Skeletal muscle cell (primary cell): ENCODE measurements around the gene NME3.
"Not testable (repeated sequence)": the region's sequence is repeated elsewhere in the genome, so short reads cannot be mapped to it uniquely, and the experiment has no call there.

ENCODE experiments used
- DNase-seq: peaks from one replicate; pipeline ENCODE4 v3.0.0-alpha.2; 2010; ENCODE audit warnings: low read depth
- H3K4me3 ChIP-seq: 2 replicates; pipeline ENCODE4 v1.5.1; 2011; ENCODE audit warnings: low read depth, mild to moderate bottlenecking, control low read depth, low read length, moderate library complexity

NME3 gene

DNA sequence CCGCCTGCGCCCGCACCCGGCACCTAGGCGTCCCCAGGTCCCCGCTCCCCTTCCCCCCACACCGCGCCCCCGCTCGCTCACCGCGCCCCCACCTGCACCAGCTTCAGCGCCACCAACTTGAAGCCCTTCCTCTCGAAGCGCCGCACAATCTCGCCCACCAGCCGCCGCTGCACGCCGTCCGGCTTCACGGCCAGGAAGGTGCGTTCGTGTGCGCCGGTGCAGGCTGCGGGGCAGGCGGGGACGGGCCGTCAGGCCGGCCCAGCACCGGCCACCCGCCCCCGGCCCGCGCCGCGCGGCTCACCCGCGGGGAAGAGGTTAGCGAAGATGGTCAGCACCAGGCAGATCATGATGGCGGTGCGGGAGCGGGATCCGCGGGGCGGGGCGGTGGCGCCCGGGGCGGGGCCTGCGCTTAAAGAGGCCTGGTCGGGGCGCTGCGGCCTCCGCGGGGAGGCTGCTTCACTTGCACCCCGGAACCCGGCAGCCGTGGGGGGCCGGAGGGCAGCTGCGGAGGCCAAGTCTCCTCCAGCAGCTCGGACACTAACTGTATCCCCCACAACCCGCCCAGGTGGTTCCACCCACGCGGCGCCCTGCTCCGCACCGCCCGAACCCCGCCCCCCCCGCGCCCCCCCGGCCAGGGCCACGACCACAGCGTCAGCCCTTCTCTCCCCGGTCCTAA lies at the start of gene NME3:
Gene NME3 (minus strand): TSS at position 356 of the 676 bp plus-strand sequence. CDS start 9 bp downstream, at position 347.
- no peak for DNase-seq
- peak within 1 kb of the TSS; percentile 78 for H3K4me3 ChIP-seq

DNA sequence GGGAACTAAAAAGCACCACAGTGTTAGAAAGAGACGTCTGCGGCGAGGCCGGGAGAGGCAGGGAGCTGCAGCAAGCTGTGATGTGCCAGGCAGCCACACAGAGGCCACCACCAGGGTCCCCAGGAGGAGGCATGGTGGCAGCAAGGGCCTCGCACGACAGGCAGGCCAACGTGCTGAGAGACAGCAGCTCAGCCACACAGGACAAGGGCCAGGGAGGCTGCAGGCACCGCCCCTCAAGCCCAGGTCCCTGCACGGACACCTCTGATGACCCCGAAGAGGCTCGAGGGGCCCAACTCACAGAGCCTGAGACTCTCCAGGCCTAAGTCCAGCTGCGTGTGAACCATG lies 49.6 kb upstream of the NME3 start:
- DNase-seq, result no peak
- no peak overlapping the region for H3K4me3 ChIP-seq

DNA sequence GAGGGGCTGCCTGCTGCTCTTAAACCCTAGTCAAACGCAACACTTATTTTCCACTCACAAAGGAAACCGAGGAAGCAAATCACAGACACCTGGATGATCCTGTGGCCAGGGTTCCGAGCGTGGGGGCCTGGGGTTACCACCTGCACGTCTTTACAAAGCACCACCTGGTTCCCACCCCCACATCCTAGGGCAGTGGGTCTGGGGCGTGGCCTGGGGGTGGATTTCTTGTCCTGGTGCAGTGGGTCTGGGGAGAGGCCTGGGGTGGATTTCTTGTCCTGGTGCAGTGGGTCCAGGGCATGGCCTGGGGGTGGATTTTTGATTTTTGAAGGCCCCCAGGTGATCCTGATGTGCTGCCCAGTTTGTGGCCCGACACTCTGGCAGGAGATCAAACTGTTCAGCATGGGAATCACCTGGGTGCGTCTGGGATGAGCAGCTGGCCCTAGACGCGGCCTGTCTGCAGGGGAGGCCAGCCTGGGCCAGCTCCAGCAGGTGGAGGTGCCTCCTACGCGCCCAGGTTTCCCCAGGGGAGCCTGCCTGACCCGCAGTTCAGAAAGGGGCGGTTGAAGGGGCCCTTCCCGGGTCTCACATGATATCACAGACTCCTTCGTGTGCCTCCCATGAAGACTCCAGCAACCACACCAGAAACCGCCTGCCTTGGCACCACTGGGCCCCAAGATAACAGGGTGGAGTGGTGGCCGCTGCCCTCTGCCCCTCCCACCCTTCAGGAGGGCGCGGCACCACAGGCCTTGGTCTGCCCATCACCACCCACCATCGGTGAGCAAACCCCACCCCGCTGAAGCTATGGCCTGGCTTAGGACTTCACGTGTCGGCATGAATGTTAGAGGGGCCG lies 49.0 kb upstream of the NME3 start:
- H3K4me3 ChIP-seq, result no peak overlapping the region
- DNase-seq, result no peak

DNA sequence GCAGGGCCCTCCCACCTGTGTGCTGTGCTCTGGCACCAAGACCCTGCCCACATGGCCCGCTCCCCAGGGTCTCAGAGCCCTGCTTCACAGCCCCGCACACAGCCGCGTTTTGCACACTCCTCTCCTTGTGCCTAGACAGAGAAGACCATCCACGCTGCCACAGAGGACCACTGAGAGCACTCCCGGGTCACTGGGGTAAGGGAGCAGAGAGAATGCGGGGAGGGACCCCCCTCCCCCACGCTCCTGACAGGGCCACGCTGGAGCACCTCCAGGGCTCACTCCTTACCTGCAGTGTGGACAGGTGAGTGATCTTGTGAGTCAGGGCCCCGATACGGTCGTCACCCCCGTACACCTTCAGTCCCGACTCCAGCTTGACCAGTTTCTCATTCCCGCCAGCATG lies 48.3 kb upstream of the NME3 start:
- DNase-seq, result no peak
- no peak overlapping the region for H3K4me3 ChIP-seq

DNA sequence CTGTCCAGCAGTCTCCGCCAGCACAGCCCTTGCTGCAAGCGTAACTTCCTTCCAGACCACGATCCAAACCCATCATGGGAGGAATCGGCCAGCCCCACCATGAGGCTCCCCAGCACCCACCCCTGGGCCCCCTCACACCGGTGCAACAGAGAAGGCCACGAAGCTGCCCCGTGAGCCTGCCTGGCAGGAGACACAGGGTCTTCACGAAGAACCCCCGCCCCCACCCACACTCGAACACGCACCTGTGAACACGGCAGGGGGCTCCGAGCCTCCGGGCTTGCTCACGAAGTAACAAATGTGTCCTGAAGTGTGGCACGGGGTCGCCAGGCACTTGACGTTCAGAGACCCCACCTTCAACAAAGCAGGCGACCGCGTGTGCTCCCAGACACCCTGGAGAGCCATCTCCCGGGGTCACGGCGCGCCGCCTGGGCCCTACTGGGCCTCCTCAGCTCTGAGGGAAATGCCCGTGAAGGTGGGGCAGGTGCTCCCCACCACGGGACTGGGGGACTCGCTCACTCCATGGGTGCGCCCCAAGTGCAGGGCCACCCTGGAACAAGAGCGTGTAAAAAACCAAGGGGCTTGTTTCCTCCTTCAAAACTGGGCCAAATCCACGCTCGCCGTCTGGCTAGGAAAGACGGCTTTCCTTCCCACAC lies 47.7 kb upstream of the NME3 start:
- no peak for DNase-seq
- H3K4me3 ChIP-seq, result no peak overlapping the region

DNA sequence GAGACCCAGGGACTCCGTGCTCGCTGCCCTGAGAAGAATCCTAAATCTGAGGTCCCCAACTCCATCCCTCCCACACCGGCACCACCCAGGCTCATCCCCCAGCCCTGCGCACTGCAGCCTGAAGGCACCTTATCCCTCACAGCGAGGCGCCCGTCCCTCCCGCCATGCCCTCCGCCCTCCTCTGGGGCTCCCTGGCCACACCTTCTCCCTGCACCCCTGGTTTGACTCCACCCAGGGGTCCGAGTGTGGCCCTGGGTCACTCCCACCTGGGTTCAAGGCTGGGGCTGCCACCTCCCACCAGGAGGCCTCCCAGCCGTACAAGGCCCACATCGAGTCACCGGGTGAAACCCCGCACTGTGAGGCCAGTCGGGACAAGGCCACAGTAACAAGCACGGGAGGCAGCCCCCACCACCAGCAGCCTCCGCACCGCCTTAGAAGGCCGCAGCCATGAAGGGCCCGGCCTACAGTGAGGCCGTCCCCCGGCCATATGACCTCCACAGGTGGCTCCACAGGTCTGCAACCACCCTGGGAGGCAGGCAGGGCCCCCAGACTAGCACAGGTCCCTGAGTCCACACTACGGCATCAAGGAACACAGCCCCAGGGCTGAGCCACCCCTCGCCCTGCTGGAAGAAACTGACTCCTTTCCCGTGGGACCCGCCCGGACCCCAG lies 47.0 kb upstream of the NME3 start:
- no peak overlapping the region for H3K4me3 ChIP-seq

DNA sequence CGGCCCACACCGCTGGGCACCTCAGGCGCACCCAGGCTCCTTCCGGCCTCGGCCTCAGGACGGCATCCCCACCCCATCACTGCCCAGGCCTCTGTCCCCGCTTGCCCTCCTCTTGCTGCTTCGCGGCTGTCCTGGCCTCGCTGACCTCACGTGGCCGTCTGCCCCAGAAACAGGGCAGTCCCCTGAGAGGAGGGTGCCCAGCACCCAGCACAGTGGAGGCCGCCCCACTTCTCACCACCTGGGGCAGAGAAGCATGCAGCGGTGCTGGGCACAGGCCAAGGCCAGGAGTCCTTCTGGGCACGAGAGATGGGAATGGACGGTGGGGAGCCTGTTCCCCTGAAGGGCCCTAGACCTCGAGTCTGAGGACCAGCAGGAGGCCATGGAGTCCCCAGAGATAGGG lies 46.4 kb upstream of the NME3 start:
- DNase-seq, result no peak
- H3K4me3 ChIP-seq, result no peak overlapping the region

More for the DNA sequence above, 47.0 kb upstream of the NME3 start:
- no peak for DNase-seq

DNA sequence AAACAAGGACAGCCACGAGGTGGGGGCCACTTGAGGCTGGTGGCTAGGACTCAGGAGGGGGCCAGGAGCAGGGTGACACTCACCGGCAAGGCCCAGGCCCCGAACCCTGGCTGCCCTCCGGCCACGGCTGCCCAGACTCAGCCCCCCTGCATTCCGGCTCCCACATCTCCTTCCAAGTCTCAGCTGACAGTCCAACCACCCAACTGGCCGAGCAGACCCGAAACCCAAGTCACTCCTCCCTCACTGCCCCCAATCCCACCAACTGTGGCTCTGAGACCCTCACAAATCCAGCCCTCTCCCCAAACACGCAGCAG lies 45.9 kb upstream of the NME3 start:
- no peak overlapping the region for H3K4me3 ChIP-seq

DNA sequence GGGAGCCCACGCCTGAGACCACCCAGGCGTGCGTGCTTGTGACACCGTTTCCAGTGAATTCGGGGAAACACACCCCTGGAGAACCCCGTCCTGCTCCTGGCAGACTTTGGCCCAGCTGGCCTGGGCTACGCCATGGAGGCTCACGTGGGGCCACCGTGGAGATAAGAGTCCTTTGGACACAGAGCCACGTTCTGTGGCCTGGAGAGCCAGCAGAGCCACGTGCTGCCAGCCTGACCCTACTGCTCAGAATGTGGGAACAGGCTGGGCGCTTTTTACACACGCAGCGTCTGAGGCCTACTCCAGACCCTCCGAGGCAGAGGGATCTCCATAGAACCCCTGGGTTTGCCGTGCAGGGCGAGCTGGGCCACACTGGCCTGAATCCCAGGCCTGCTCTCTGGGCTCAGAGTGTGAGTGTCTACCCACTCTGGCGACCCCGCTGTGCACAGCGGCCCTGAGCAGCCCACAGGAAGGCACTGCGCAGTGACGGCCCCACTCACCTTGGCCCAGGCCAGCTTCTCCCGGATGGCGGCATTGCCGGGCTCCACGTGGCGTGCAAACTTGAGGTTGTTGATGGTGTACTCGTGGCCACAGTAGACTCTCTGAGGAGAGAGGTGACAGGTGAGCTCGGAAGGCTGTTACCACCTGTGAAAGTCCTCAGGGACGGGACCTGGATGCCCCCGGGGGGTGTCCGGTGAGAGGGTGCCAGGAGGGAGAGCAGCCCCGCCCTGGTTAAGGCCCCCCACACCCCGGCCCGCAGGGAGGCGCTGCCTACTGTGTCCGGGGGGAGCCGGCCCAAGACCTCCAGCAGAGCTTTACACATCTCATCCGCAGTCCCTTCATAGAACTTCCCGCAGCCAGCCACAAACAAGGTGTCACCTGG lies 45.3 kb upstream of the NME3 start:
- no peak for DNase-seq
- H3K4me3 ChIP-seq, result no peak overlapping the region

More for the DNA sequence above, 45.9 kb upstream of the NME3 start:
- no peak for DNase-seq

DNA sequence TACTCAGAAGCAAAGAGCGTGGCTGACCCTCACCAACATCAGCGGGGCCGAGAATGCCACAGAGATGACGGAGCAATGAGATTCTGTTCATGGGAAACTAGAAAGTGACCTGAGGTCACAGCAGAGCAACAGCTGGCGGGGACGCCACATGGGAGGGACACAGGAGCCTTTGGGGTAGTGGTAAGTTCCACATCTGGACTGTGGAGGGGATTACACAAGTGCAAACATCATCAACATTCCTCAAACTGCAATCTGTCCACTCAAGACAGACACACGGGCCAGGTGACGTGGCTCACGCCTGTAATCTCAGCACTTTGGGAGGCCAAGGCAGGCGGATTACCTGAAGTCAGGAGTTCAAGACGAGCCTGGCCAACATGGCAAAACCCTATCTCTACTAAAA lies 44.1 kb upstream of the NME3 start:
- H3K4me3 ChIP-seq, result no peak overlapping the region
- DNase-seq, result no peak

DNA sequence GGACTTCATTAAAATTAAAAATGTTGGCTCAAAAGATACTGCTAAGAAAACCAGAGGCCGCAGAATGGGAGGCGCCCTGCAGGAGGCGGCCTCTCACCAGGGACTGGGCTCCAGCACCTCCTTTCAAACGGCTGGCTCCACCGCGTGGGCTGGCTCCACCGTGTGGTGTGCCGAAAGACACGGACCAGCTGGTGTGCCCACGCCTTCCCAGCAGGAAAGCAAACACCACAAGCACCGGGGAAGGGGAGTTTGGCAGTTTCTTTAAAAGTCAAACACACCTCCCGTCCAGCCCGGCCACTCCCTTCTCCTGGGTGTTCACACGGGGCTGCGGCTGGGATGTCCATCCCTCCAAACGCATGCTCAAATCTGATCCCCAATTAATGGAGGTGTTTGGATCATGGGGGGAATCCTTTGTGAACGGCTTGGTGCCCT lies 41.4 kb upstream of the NME3 start:
- peak; percentile 30 for DNase-seq

DNA sequence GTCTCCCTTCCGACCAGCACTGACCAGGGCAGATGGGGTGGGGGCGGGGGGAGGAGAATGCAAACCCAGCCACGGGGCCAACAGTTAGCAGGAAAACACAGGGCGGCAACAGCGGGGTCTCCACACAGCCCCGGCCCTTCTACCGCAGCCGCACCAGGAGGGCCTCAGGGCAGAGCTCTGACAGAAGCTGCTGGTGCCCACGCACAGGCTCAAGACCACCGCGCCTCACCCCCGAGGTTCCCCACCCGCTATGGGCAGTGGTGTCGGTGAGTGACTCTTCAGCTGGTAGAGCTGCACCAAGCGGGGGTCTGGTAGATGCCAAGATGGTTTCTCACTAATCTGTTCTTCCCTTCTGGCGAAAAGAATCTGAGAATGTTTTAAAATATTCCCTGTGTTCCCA lies 39.2 kb upstream of the NME3 start:
- no peak for DNase-seq

More for the DNA sequence above, 41.4 kb upstream of the NME3 start:
- H3K4me3 ChIP-seq, result no peak overlapping the region

DNA sequence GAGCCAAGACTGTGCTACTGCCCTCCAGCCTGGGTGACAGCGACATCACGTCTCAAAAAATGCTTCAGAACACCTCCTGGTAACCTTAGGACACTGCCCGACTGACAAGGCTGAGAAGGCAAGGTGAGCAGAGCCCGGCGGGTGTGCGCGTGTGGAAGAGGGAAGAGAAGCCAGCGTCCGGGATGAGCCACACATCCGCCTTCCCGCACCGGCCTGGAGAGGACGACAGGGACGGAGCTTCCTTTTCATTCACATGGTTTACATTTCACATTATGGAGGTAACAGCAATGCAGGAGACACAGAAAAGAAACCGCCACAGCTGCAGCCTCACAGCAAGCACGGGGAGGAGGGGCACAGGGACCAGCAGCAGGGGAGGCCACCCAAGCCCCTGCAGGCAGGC lies 38.8 kb upstream of the NME3 start:
- no peak for DNase-seq
- no peak overlapping the region for H3K4me3 ChIP-seq

More for the DNA sequence above, 39.2 kb upstream of the NME3 start:
- no peak overlapping the region for H3K4me3 ChIP-seq

DNA sequence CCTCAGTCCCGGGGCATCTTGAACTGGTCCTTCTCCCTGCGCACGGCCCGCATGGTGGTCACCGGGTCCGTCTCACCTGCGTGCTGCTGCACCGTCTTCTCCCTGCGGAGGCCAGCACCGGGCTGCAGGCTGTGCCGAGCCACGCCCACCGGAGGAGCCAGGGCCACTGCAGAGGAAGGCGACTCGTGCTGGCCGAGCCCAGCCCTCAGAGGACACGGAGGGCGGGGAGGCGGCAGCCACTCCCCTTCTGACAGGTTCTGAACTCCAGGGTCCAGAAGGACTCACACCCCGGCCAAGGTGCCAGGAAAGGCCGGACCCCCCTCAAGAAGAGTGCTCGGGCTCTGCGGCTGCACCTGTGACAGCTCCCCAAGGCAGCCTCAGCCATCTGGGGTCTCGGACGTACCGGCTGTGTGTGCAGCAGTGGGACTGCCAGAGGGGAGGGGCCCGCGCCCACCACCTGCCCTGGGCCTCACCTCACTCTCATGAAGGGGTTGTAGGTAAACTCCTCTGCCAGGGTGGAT lies 38.0 kb upstream of the NME3 start:
- H3K4me3 ChIP-seq, result no peak overlapping the region
- DNase-seq, result no peak

DNA sequence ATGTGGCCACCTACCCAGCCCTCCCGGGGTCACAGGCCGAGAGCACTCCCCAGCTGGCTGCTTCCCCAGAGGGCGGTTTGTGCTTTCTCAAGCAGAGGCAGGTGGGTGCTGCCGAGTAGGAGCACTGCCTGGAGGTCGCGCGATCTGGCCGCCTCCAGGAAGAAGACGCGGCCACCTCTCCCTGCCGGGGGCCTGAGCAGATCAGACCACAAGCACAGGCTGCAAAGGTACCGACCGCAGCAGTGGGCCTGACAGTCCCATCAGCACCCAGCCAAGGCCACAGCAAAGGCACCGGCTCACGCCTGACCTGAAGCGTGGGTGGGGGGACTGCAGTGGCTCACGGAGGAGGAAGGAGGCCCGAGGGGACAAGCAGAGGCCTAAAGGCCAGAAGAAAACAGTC lies 37.3 kb upstream of the NME3 start:
- DNase-seq, result no peak
- no peak overlapping the region for H3K4me3 ChIP-seq

DNA sequence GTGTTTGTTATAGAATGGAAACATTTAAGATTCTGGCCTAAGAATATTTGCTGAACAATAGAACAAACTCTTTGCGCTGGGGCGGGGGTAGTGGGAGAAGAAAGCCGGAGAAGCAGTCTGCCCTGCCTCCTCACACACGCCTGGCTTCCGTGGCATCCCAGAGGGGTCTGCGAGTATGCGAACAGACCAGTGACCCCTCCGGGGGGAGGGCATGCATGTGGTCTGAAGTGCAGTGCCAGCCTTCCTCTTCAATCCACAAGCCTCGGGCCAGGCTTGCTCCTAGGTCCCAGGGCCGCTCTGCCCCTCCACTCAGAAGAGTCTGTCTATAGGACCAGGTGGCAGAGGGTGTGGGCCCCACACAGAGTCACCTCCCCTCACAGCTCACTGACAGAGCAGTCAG lies 36.3 kb upstream of the NME3 start:
- no peak overlapping the region for H3K4me3 ChIP-seq
- DNase-seq, result no peak

DNA sequence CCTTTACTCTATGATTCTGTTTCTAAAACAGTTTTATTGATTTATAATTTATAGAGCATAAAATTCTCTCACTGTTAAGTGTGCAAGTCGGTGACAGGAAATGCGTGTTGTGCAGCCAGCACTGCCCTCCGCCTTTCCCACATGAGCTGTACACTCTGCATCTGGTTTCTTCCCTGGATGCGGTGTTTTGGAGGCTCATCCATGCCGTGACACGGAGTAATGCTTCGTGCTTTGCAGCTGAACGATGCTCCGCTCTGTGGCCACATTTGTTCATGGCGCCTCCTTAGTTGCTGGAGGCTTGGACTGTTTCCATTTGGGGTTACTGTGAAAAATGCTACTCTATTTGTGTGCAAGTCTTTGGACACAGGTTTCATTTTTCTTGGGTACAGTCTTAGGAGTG lies 29.4 kb upstream of the NME3 start:
- DNase-seq, result no peak
- no peak overlapping the region for H3K4me3 ChIP-seq

DNA sequence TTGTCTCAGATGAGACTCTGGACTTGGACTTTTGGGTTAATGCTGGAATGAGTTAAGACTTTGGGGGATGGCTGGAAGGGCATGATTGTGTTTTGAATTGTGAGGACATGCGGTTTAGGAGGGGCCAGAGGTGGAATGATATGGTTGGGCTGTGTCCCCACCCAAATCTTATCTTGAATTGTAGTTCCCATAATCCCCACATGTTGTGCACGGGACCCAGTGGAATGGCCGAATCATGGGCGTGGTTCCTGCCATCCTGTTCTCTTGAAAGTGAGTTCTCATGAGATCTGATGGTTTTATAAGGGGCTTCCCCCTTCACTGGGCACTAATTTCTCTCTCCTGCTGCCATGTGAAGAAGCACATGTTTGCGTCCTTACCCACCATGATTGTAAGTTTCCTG lies 27.9 kb upstream of the NME3 start:
- H3K4me3 ChIP-seq, DNase-seq: not testable (repeated sequence)
